ENCODE results near the gene IARS1. TPM values are rescaled to one million over a fixed set of nuclear protein-coding genes. Genes with fewer than 3 reads are reported as not detected.

Gene IARS1
- total and polyA plus RNA-seq, 2 experiments from 2014 or later, result 105 to 310 TPM

DNA sequence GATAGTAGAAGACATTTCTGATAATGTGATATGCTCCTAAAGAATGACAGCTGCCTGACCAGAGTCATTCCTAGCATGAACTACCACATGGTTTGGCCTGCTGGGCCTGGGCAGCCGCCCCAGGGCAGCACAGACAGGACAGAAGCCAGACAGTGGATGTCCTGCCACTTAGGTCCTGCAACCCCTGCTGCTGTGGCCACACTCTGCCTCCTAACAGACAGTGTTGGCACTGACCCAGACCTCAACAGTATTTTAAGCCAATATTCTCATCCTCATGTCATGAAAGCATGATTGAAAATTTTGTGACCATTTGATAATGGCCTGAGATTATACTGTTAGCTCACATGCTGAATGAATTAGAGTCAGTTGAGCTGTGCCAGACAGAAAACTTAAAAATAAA lies 48.1 kb upstream of the IARS1 start:
- Mint-ChIP-seq H3K4me3 (no peak overlapping the region; the same call in 2 of the 3 replicates), H3K9me3 (peaks cover 8% of the 10 kb centered on the region), H3K36me3 (ENCODE audit: low read depth) (peaks cover 48% of the 10 kb centered on the region), H3K27ac (no peak overlapping the region), H3K4me1 (peaks cover 9% of the 10 kb centered on the region; the same call in 2 of the 3 replicates), H3K27me3 (ENCODE audit: insufficient read depth, low read depth, poor library complexity) (peaks cover 3% of the 10 kb centered on the region)
- no peaks in the 10 kb centered on the region for H3K27me3 ChIP-seq (ENCODE audit: insufficient read depth)
- no peaks in the 10 kb centered on the region for H3K9me2 ChIP-seq (ENCODE audit: insufficient read depth)
- no peaks in the 10 kb centered on the region for H3K79me2 ChIP-seq (replicated peaks; ENCODE audit: insufficient read depth)
- peaks cover 23% of the 10 kb centered on the region for H3K36me3 ChIP-seq (ENCODE audit: insufficient read depth)
- no peak for ATAC-seq
- DNase-seq (ENCODE audit: low spot score), result no peak
- H4K20me1 ChIP-seq (replicated peaks; ENCODE audit: insufficient read depth), result no peaks in the 10 kb centered on the region
- TF ChIP-seq, protein P1, sequence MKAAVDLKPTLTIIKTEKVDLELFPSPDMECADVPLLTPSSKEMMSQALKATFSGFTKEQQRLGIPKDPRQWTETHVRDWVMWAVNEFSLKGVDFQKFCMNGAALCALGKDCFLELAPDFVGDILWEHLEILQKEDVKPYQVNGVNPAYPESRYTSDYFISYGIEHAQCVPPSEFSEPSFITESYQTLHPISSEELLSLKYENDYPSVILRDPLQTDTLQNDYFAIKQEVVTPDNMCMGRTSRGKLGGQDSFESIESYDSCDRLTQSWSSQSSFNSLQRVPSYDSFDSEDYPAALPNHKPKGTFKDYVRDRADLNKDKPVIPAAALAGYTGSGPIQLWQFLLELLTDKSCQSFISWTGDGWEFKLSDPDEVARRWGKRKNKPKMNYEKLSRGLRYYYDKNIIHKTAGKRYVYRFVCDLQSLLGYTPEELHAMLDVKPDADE (IDR thresholded peaks at IDR 0.05), result no peak
- no peak for TF ChIP-seq JUNB (IDR thresholded peaks at IDR 0.05; ENCODE audit: unreplicated experiment)
- TF ChIP-seq EZH2phosphoT487 (IDR thresholded peaks at IDR 0.05; ENCODE audit: unreplicated experiment), result no peak
- TF ChIP-seq, protein P2, sequence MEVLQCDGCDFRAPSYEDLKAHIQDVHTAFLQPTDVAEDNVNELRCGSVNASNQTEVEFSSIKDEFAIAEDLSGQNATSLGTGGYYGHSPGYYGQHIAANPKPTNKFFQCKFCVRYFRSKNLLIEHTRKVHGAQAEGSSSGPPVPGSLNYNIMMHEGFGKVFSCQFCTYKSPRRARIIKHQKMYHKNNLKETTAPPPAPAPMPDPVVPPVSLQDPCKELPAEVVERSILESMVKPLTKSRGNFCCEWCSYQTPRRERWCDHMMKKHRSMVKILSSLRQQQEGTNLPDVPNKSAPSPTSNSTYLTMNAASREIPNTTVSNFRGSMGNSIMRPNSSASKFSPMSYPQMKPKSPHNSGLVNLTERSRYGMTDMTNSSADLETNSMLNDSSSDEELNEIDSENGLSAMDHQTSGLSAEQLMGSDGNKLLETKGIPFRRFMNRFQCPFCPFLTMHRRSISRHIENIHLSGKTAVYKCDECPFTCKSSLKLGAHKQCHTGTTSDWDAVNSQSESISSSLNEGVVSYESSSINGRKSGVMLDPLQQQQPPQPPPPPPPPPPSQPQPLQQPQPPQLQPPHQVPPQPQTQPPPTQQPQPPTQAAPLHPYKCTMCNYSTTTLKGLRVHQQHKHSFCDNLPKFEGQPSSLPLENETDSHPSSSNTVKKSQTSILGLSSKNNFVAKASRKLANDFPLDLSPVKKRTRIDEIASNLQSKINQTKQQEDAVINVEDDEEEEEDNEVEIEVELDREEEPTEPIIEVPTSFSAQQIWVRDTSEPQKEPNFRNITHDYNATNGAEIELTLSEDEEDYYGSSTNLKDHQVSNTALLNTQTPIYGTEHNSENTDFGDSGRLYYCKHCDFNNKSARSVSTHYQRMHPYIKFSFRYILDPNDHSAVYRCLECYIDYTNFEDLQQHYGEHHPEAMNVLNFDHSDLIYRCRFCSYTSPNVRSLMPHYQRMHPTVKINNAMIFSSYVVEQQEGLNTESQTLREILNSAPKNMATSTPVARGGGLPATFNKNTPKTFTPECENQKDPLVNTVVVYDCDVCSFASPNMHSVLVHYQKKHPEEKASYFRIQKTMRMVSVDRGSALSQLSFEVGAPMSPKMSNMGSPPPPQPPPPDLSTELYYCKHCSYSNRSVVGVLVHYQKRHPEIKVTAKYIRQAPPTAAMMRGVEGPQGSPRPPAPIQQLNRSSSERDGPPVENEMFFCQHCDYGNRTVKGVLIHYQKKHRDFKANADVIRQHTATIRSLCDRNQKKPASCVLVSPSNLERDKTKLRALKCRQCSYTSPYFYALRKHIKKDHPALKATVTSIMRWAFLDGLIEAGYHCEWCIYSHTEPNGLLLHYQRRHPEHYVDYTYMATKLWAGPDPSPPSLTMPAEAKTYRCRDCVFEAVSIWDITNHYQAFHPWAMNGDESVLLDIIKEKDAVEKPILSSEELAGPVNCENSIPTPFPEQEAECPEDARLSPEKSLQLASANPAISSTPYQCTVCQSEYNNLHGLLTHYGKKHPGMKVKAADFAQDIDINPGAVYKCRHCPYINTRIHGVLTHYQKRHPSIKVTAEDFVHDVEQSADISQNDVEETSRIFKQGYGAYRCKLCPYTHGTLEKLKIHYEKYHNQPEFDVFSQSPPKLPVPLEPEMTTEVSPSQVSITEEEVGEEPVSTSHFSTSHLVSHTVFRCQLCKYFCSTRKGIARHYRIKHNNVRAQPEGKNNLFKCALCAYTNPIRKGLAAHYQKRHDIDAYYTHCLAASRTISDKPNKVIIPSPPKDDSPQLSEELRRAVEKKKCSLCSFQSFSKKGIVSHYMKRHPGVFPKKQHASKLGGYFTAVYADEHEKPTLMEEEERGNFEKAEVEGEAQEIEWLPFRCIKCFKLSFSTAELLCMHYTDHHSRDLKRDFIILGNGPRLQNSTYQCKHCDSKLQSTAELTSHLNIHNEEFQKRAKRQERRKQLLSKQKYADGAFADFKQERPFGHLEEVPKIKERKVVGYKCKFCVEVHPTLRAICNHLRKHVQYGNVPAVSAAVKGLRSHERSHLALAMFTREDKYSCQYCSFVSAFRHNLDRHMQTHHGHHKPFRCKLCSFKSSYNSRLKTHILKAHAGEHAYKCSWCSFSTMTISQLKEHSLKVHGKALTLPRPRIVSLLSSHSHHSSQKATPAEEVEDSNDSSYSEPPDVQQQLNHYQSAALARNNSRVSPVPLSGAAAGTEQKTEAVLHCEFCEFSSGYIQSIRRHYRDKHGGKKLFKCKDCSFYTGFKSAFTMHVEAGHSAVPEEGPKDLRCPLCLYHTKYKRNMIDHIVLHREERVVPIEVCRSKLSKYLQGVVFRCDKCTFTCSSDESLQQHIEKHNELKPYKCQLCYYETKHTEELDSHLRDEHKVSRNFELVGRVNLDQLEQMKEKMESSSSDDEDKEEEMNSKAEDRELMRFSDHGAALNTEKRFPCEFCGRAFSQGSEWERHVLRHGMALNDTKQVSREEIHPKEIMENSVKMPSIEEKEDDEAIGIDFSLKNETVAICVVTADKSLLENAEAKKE (CRISPR knock-in tag; IDR thresholded peaks at IDR 0.05), result no peak
- no peak for TF ChIP-seq CREB1 (CRISPR knock-in tag; IDR thresholded peaks at IDR 0.05; ENCODE audit: low read depth)
- no peak for TF ChIP-seq STAT1 (IDR thresholded peaks at IDR 0.05; ENCODE audit: unreplicated experiment)
- TF ChIP-seq, protein P3, sequence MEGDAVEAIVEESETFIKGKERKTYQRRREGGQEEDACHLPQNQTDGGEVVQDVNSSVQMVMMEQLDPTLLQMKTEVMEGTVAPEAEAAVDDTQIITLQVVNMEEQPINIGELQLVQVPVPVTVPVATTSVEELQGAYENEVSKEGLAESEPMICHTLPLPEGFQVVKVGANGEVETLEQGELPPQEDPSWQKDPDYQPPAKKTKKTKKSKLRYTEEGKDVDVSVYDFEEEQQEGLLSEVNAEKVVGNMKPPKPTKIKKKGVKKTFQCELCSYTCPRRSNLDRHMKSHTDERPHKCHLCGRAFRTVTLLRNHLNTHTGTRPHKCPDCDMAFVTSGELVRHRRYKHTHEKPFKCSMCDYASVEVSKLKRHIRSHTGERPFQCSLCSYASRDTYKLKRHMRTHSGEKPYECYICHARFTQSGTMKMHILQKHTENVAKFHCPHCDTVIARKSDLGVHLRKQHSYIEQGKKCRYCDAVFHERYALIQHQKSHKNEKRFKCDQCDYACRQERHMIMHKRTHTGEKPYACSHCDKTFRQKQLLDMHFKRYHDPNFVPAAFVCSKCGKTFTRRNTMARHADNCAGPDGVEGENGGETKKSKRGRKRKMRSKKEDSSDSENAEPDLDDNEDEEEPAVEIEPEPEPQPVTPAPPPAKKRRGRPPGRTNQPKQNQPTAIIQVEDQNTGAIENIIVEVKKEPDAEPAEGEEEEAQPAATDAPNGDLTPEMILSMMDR (conservative IDR thresholded peaks at IDR 0.05; ENCODE audit: low read depth in 2 of 2), result no peak
- TF ChIP-seq, protein P4, sequence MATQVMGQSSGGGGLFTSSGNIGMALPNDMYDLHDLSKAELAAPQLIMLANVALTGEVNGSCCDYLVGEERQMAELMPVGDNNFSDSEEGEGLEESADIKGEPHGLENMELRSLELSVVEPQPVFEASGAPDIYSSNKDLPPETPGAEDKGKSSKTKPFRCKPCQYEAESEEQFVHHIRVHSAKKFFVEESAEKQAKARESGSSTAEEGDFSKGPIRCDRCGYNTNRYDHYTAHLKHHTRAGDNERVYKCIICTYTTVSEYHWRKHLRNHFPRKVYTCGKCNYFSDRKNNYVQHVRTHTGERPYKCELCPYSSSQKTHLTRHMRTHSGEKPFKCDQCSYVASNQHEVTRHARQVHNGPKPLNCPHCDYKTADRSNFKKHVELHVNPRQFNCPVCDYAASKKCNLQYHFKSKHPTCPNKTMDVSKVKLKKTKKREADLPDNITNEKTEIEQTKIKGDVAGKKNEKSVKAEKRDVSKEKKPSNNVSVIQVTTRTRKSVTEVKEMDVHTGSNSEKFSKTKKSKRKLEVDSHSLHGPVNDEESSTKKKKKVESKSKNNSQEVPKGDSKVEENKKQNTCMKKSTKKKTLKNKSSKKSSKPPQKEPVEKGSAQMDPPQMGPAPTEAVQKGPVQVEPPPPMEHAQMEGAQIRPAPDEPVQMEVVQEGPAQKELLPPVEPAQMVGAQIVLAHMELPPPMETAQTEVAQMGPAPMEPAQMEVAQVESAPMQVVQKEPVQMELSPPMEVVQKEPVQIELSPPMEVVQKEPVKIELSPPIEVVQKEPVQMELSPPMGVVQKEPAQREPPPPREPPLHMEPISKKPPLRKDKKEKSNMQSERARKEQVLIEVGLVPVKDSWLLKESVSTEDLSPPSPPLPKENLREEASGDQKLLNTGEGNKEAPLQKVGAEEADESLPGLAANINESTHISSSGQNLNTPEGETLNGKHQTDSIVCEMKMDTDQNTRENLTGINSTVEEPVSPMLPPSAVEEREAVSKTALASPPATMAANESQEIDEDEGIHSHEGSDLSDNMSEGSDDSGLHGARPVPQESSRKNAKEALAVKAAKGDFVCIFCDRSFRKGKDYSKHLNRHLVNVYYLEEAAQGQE (IDR thresholded peaks at IDR 0.05; ENCODE audit: unreplicated experiment), result no peak
- no peak for TF ChIP-seq ZNF114 (CRISPR knock-in tag; IDR thresholded peaks at IDR 0.05)
- TF ChIP-seq ZNF331 (CRISPR knock-in tag; IDR thresholded peaks at IDR 0.05; ENCODE audit: low read depth), result no peak
- no peak for TF ChIP-seq NANOG (IDR thresholded peaks at IDR 0.05; ENCODE audit: borderline replicate concordance)
- no peak for TF ChIP-seq EZH2 (IDR thresholded peaks at IDR 0.05; ENCODE audit: low read depth, unreplicated experiment)
- TF ChIP-seq POLR2AphosphoS5 (IDR thresholded peaks at IDR 0.05; ENCODE audit: low read depth), result no peak
- no peak overlapping the region for H2AFZ ChIP-seq
- no peak overlapping the region for H3K27ac ChIP-seq (ENCODE audit: low read depth)
- H3K4me1 ChIP-seq (ENCODE audit: insufficient read depth), result no peaks in the 10 kb centered on the region
- H3K4me2 ChIP-seq, result no peak overlapping the region
- H3K4me3 ChIP-seq, result no peak overlapping the region
- no peaks in the 10 kb centered on the region for H3F3A ChIP-seq (replicated peaks; ENCODE audit: low read depth)

Data from GM23338 (cell line).